ENCODE results near the gene ADK.

- TF ChIP-seq CTCF (IDR thresholded peaks at IDR 0.05 in 8 of 11, conservative IDR thresholded peaks at IDR 0.05 in 3 of 11), result no peak
- no peak for TF ChIP-seq POLR2A (IDR thresholded peaks at IDR 0.05)
Observed at GRCh38 chr10:74104996-74105395, 46.0 kb upstream of the ADK start.
